Activated T-helper 1 cell treated with anti-CD3 and anti-CD28 coated beads, Interleukin-2, amount 50 U/mL, for 16 hours (primary cell): ENCODE data around the gene CACNA2D3.

Source experiments
- DNase-seq, 2 donors: peaks; one replicate each; pipeline ENCODE4 v3.0.0-alpha.2; 2020; ENCODE audit warnings: low read depth in 1 of 2, low spot score in 1 of 2

The CACNA2D3 gene

GRCh38 chr3:54863786-54864185 is 741.4 kb downstream of the CACNA2D3 start:
- no peak for DNase-seq

- DNase-seq: no peak
Observed at GRCh38 chr3:54865316-54865715, 743.0 kb downstream of the CACNA2D3 start.

- no peak for DNase-seq
Observed at GRCh38 chr3:54866251-54866650, 743.9 kb downstream of the CACNA2D3 start.

GRCh38 chr3:54870423-54870822 is 748.1 kb downstream of the CACNA2D3 start:
- DNase-seq: no peak

GRCh38 chr3:54871867-54872266 is 749.5 kb downstream of the CACNA2D3 start:
- no peak for DNase-seq

GRCh38 chr3:54873059-54874010 is 751.0 kb downstream of the CACNA2D3 start:
- no peak for DNase-seq

GRCh38 chr3:54874816-54875556 is 752.6 kb downstream of the CACNA2D3 start:
- DNase-seq: no peak

GRCh38 chr3:54875596-54876268 is 753.4 kb downstream of the CACNA2D3 start:
- DNase-seq: no peak

- no peak for DNase-seq
Observed at GRCh38 chr3:54876694-54877093, 754.3 kb downstream of the CACNA2D3 start.

- no peak for DNase-seq
Observed at GRCh38 chr3:54877730-54878129, 755.4 kb downstream of the CACNA2D3 start.

GRCh38 chr3:54878145-54878544 is 755.8 kb downstream of the CACNA2D3 start:
- DNase-seq: no peak

- DNase-seq: no peak
Observed at GRCh38 chr3:54882129-54882833, 759.9 kb downstream of the CACNA2D3 start.

GRCh38 chr3:54888162-54888561 is 765.8 kb downstream of the CACNA2D3 start:
- DNase-seq: no peak

- DNase-seq: no peak
Observed at GRCh38 chr3:54888873-54889272, 766.5 kb downstream of the CACNA2D3 start.

GRCh38 chr3:54889731-54890130 is 767.4 kb downstream of the CACNA2D3 start:
- DNase-seq: no peak

- DNase-seq: no peak
Observed at GRCh38 chr3:54891540-54891897, 769.2 kb downstream of the CACNA2D3 start.

- no peak for DNase-seq
Observed at GRCh38 chr3:54892168-54892567, 769.8 kb downstream of the CACNA2D3 start.

GRCh38 chr3:54895613-54896012 is 773.3 kb downstream of the CACNA2D3 start:
- no peak for DNase-seq

GRCh38 chr3:54897028-54897711 is 774.8 kb downstream of the CACNA2D3 start:
- no peak for DNase-seq

GRCh38 chr3:54899273-54899672 is 776.9 kb downstream of the CACNA2D3 start:
- no peak for DNase-seq
